Choroid plexus epithelial cell (primary cell): ENCODE measurements around the gene AGPAT2.
"Not testable (repeated sequence)": the region's sequence is repeated elsewhere in the genome, so short reads cannot be mapped to it uniquely, and the experiment has no call there.

Experiments used
- DNase-seq: peaks from one replicate; pipeline ENCODE4 v3.0.0-alpha.2; 2010; ENCODE audit warnings: low read depth
- H3K4me3 ChIP-seq: 2 replicates; pipeline ENCODE4 v1.5.1; 2011; ENCODE audit warnings: low read depth, mild to moderate bottlenecking, control low read depth, low read length, moderate library complexity
- TF ChIP-seq, protein P1 (sequence below): conservative IDR thresholded peaks from 2 replicates; pipeline ENCODE4 v1.5.1; 2011; ENCODE audit warnings: low read depth, mild to moderate bottlenecking, control low read depth, inconsistent platforms, low read length, moderate library complexity

The AGPAT2 gene

GRCh38 chr9:136640171-136641111, 46.8 kb downstream of the AGPAT2 start:
- no peak overlapping the region for H3K4me3 ChIP-seq
- TF ChIP-seq, protein P1, sequence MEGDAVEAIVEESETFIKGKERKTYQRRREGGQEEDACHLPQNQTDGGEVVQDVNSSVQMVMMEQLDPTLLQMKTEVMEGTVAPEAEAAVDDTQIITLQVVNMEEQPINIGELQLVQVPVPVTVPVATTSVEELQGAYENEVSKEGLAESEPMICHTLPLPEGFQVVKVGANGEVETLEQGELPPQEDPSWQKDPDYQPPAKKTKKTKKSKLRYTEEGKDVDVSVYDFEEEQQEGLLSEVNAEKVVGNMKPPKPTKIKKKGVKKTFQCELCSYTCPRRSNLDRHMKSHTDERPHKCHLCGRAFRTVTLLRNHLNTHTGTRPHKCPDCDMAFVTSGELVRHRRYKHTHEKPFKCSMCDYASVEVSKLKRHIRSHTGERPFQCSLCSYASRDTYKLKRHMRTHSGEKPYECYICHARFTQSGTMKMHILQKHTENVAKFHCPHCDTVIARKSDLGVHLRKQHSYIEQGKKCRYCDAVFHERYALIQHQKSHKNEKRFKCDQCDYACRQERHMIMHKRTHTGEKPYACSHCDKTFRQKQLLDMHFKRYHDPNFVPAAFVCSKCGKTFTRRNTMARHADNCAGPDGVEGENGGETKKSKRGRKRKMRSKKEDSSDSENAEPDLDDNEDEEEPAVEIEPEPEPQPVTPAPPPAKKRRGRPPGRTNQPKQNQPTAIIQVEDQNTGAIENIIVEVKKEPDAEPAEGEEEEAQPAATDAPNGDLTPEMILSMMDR: no peak
- DNase-seq: no peak

DNA sequence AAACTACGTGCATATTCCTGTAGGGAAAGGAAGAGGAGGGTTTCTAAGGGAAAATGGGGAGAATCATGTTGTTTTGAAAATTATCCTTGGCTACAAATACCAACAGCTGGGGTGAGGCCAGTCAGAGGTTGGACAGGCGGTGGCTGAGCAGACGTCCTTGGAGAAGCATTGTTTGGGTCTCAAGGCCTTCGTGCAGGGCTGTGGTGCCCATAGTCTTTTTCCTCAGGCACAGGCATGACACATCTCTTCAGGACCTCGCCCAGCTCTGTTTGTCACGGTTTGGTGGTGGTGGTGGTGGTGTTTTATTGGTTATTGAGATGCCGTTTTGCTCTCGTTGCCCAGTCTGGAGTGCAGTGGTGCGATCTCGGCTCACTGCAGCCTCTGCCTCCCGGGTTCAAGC, 52.4 kb downstream of the AGPAT2 start:
- TF ChIP-seq, protein P1: no peak
- no peak for DNase-seq
- H3K4me3 ChIP-seq: no peak overlapping the region

- not testable (repeated sequence) for H3K4me3 ChIP-seq, DNase-seq
Observed at GRCh38 chr9:136632491-136633106, 54.7 kb downstream of the AGPAT2 start.

- not testable (repeated sequence) for DNase-seq, H3K4me3 ChIP-seq
Observed at GRCh38 chr9:136632072-136632471, 55.2 kb downstream of the AGPAT2 start.

- TF ChIP-seq, protein P1: peak; percentile 93
- DNase-seq: peak; percentile 87
- no peak overlapping the region for H3K4me3 ChIP-seq
Observed at GRCh38 chr9:136631038-136632000, 55.9 kb downstream of the AGPAT2 start.

DNA sequence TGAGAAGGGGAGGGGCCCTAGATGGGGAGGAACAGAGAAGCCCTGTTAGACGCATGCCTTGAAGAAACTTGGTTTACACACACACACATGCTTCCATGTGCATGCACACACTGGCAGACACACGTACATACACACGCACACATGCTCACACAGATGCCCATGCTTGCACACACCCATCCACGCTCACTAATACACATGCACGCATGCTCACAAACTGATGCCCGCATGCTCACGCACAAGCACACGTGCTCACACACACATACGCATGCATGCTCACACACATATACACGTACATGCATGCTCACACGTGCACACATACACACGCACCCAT, 56.6 kb downstream of the AGPAT2 start:
- H3K4me3 ChIP-seq: no peak overlapping the region
- TF ChIP-seq, protein P1: no peak
- DNase-seq: no peak

DNA sequence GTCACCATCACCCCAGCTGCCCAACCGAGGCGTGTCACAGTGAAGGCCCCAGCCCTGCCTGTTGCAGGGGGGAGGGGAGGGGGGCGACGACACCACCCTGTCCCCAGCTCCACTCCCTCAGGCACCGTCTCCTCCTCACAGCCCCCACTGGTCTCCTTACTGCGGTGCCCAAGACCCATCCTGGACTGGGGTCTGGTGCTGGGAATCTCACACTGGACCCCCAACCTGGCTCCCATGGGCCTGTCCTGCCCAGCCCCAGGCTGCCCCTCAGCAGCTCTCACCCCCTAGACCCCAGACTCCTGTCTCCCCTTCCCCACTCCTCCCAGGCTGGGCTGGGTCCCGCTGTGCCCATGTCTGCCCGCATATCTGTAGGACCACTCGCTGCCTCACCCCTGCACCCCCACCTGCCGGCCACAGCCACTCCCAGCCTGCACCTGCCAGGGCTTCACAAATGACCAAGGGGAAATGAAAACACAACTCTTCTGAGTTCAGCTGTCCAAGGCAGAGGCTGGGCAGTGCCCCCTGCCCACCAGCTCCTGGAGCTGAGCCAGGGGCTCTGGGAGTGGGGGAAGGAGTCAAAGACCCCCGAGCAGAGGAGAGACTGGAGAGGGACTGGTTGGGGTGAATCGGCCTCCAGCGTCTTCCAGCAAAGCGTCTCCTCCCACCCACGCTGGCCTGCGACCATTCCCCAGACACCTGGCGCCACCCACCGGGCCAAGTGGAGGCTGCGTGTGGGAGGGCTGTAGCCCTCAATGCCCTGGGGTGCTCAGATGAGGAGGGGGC, 57.2 kb downstream of the AGPAT2 start:
- TF ChIP-seq, protein P1: peak; percentile 76
- DNase-seq: peak; percentile 55
- no peak overlapping the region for H3K4me3 ChIP-seq
